HEK293T (cell line): ENCODE data around the gene KRT33B.

Experiments
- ARNT ChIP-seq: fragments of 450-650 bp; IDR thresholded peaks from 2 replicates; pipeline ENCODE4 v1.6.1; 2017; ENCODE audit warnings: mild to moderate bottlenecking
- FOXK2 ChIP-seq: fragments of 450-650 bp; IDR thresholded peaks from 2 replicates; pipeline ENCODE4 v1.6.1; 2016; ENCODE audit warnings: mild to moderate bottlenecking
- HDGF ChIP-seq: fragments of 450-650 bp; IDR thresholded peaks from 2 replicates; pipeline ENCODE4 v1.6.1; 2017; ENCODE audit warnings: antibody characterized with exemption, borderline replicate concordance
- NFRKB ChIP-seq: fragments of 450-650 bp; IDR thresholded peaks from 2 replicates; pipeline ENCODE4 v1.6.1; 2016; ENCODE audit warnings: mild to moderate bottlenecking, moderate library complexity
- TF ChIP-seq, protein P1 (sequence below): fragments of 450-650 bp; IDR thresholded peaks from 2 replicates; pipeline ENCODE4 v1.6.1; 2016

DNA sequence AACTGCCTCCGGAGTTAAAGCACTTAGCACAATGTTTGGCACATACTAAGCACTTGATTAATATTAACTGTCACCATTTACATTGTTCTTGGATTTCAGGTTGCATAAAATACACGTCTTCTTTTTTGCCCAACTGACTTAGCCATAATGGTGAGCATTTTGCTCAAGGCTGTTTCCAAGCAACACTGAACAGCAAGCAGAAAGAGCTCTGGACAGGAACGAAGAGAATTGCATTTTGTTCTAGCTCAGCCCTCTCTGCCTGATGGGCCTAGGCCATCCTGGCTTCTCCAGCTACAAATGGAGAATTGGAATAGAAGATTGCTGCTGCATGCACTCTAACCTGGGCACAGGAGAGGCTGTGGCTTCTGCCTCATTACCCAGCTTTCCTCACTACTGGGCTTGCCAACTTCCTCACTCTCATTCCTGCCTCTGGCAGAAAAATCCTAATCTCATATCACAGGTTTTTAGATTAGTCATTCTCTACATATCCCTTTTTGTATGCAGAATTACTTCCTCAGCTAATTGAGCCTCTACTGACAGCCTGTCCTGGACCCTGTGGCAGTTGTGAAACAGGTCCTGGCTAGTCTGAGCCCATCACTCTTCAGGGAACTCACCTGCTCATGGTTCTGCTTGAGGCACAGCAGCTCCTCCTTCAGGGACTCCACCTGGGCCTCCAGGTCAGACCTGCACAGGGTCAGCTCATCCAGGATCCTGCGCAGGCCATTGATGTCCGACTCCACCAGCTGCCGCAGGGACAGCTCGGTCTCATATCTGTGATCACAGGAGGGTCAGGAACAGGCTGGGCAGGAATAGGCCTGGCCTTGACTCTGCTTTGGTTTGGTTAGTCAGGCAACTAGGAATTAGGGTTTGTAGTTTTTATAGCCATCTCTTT lies 21.5 kb downstream of the KRT33B start:
- TF ChIP-seq NFRKB (no peak), ARNT (no peak), HDGF (no peak), FOXK2 (no peak)
- TF ChIP-seq, protein P1, sequence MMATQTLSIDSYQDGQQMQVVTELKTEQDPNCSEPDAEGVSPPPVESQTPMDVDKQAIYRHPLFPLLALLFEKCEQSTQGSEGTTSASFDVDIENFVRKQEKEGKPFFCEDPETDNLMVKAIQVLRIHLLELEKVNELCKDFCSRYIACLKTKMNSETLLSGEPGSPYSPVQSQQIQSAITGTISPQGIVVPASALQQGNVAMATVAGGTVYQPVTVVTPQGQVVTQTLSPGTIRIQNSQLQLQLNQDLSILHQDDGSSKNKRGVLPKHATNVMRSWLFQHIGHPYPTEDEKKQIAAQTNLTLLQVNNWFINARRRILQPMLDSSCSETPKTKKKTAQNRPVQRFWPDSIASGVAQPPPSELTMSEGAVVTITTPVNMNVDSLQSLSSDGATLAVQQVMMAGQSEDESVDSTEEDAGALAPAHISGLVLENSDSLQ = no peak
